ENCODE data around the gene RPS3A. TPM values are rescaled to one million over a fixed set of nuclear protein-coding genes. Genes with fewer than 3 reads are reported as not detected.
A peak's percentile ranks its signal among the peaks of the same experiment; 100 is the strongest.

RPS3A gene
- total and polyA plus RNA-seq, 2 donors (not counting 3 experiments of a cell fraction or from before 2014, with no cell fraction given): 1,367 to 1,494 TPM

- intact Hi-C loops (cut with micrococcal nuclease) (loop anchor here (2.0 kb wide), 1 partner anchor 660 kb away; the partner anchor contains the start of gene GATB), dilution Hi-C loops (cut with MboI; ENCODE audit: extremely low pct_ligation_motif_present, low sequenced_read_pairs) (no loop called here)
- TF ChIP-seq POLR2AphosphoS5 (IDR thresholded peaks at IDR 0.05; ENCODE audit: insufficient read depth, low read depth, low read length) (no peak), EZH2 (IDR thresholded peaks at IDR 0.05; ENCODE audit: borderline replicate concordance, low read depth, low read length, severe bottlenecking) (no peak), POLR2A (IDR thresholded peaks at IDR 0.05; ENCODE audit: low read depth, low read length) (no peak), MAX (IDR thresholded peaks at IDR 0.05; ENCODE audit: insufficient read depth, insufficient read length) (no peak), JUN (IDR thresholded peaks at IDR 0.05; ENCODE audit: borderline replicate concordance, insufficient read depth, insufficient read length, low read depth) (no peak), CTCF (IDR thresholded peaks at IDR 0.05; ENCODE audit: extremely low read depth in 1 of 2, insufficient read depth in 1 of 2, low read depth in 1 of 2, low read length in 2 of 2) (no peak), MYC (IDR thresholded peaks at IDR 0.05; ENCODE audit: low read depth, low read length) (no peak)
- Histone ChIP-seq H3K4me1 (ENCODE audit: control insufficient read depth, extremely low read depth, insufficient read depth, low read length) (peaks cover 17% of the 10 kb centered on the region), H3K4me3 (replicated peaks in 1 of 3; ENCODE audit: insufficient read depth in 1 of 3, low read depth in 1 of 3, low read length in 3 of 3) (peak overlapping the region; percentile 46 to 89 (median 78)), H3K27ac (ENCODE audit: insufficient read depth, low read depth, low read length) (peak overlapping the region; percentile 69), H3K79me2 (ENCODE audit: control insufficient read depth, insufficient read depth, low read length) (peaks cover 39% of the 10 kb centered on the region), H3K27me3 (ENCODE audit: control insufficient read depth in 2 of 2, insufficient read depth in 2 of 2, low read length in 2 of 2) (no peaks in the 10 kb centered on the region), H3K4me2 (ENCODE audit: insufficient read depth, low read length) (peak overlapping the region; percentile 94), H3K9me3 (replicated peaks; ENCODE audit: control insufficient read depth, insufficient read depth, low read length) (no peaks in the 10 kb centered on the region), H3K9ac (replicated peaks; ENCODE audit: extremely low read depth, insufficient read depth, low read length) (peak overlapping the region; percentile 93), H3K36me3 (ENCODE audit: control insufficient read depth in 2 of 2, extremely low read depth in 1 of 2, insufficient read depth in 2 of 2, low read length in 2 of 2) (peaks cover 10 to 22% of the 10 kb centered on the region in 2 experiments), H3K9me1 (replicated peaks; ENCODE audit: control insufficient read depth, extremely low read depth, insufficient read depth, low read length) (no peaks in the 10 kb centered on the region), H2AFZ (ENCODE audit: low read depth, low read length) (no peak overlapping the region), H4K20me1 (replicated peaks; ENCODE audit: control insufficient read depth, extremely low read depth, insufficient read depth, low read length) (peaks cover 4% of the 10 kb centered on the region)
- ChIA-PET POLR2A (interaction anchor here (0.7 kb wide), 1 partner anchor 1001 kb away, joined by 3 read pairs; no protein-coding TSS in a partner anchor), CTCF (interaction anchor here (1.2 kb wide), 1 partner anchor 17 kb away, joined by 5 read pairs; no protein-coding TSS in a partner anchor)
- DNase-seq (ENCODE audit: low read depth, low spot score): peak; percentile 31
- no TSS peak for BruUV-seq (replicated peaks)
- FAIRE-seq: no peak
Measured at GRCh38 chr4:151100531-151100930, 1.1 kb downstream of the RPS3A start.

Measured in endothelial cell of umbilical vein (primary cell).